WTC11 (cell line): Measurements from ENCODE around the gene SEPTIN10. TPM values are rescaled to one million over a fixed set of nuclear protein-coding genes. Genes with fewer than 3 reads are reported as not detected.

Experiments
- ATAC-seq: fragments of 200-7000 bp; cut with Tn5 transposase; 2 replicates; pipeline ENCODE4 v1.10.0; 2021; ENCODE audit warnings: mild to moderate bottlenecking, moderate library complexity
- CTCF ChIA-PET: fragments of 300-600 bp; sonication (Branson Sonifier 250); formaldehyde crosslinking; loops from one replicate; lab custom pipeline; 2021; ENCODE audit warnings: antibody characterized with exemption; lab: Charles Lee
- POLR2A ChIA-PET: fragments of 350-600 bp; sonication (Branson Sonifier 250); formaldehyde crosslinking; loops from one replicate; lab custom pipeline; 2021; ENCODE audit warnings: antibody characterized with exemption; lab: Charles Lee
- DNase-seq: peaks from one replicate; pipeline ENCODE4 v3.0.0; 2021; ENCODE audit warnings: low spot score
- H3K27ac Mint-ChIP-seq: 2 replicates; pipeline ENCODE4 v1.8.0; 2021; ENCODE audit warnings: mixed read lengths
- H3K27me3 Mint-ChIP-seq: 2 replicates; pipeline ENCODE4 v1.8.0; 2021; ENCODE audit warnings: low read depth, mild to moderate bottlenecking, moderate library complexity, mixed read lengths
- H3K36me3 Mint-ChIP-seq: 2 replicates; pipeline ENCODE4 v1.8.0; 2021; ENCODE audit warnings: mixed read lengths
- H3K4me1 Mint-ChIP-seq: 2 replicates; pipeline ENCODE4 v1.8.0; 2022; ENCODE audit warnings: mixed read lengths
- H3K4me3 Mint-ChIP-seq: 2 replicates; pipeline ENCODE4 v1.8.0; 2021; ENCODE audit warnings: mild to moderate bottlenecking, moderate library complexity, mixed read lengths
- H3K9me3 Mint-ChIP-seq: 2 replicates; pipeline ENCODE4 v1.8.0; 2021; ENCODE audit warnings: mixed read lengths
- ARID4B ChIP-seq: sonication (generic); formaldehyde crosslinking; IDR thresholded peaks from 2 replicates; pipeline ENCODE4 v1.8.0; 2023; ENCODE audit warnings: missing genetic modification reagents, mild to moderate bottlenecking, borderline replicate concordance
- MYBL2 ChIP-seq: sonication (generic); formaldehyde crosslinking; IDR thresholded peaks from 2 replicates; pipeline ENCODE4 v1.8.1; 2023; ENCODE audit warnings: mild to moderate bottlenecking, moderate library complexity, missing genetic modification reagents
- ZMAT4 ChIP-seq: fragments of 250-450 bp; sonication (Bioruptor Pico); IDR thresholded peaks from 2 replicates; pipeline ENCODE4 v1.9.0; 2021; ENCODE audit warnings: mild to moderate bottlenecking
- ZNF281 ChIP-seq: sonication (generic); formaldehyde crosslinking; IDR thresholded peaks from 2 replicates; pipeline ENCODE4 v1.8.0; 2023; ENCODE audit warnings: mild to moderate bottlenecking, missing genetic modification reagents
- ZNF317 ChIP-seq: sonication (generic); formaldehyde crosslinking; IDR thresholded peaks from 2 replicates; pipeline ENCODE4 v1.8.1; 2023; ENCODE audit warnings: low read depth, mild to moderate bottlenecking, moderate library complexity, missing genetic modification reagents, borderline replicate concordance
- ZNF416 ChIP-seq: fragments of 250-450 bp; sonication (Bioruptor Pico); IDR thresholded peaks from 2 replicates; pipeline ENCODE4 v1.9.0; 2021; ENCODE audit warnings: mild to moderate bottlenecking, inconsistent platforms
- ZNF512 ChIP-seq: sonication (generic); formaldehyde crosslinking; IDR thresholded peaks from 2 replicates; pipeline ENCODE4 v1.8.1; 2022; ENCODE audit warnings: missing genetic modification reagents, borderline replicate concordance
- total RNA-seq: library from RNA; stranded (reverse); gene quantifications from 3 replicates; pipeline ENCODE4 v1.2.3, GENCODE V29; 2021

The SEPTIN10 gene
- total RNA-seq, 1 experiment from 2014 or later: 86.8 TPM

DNA sequence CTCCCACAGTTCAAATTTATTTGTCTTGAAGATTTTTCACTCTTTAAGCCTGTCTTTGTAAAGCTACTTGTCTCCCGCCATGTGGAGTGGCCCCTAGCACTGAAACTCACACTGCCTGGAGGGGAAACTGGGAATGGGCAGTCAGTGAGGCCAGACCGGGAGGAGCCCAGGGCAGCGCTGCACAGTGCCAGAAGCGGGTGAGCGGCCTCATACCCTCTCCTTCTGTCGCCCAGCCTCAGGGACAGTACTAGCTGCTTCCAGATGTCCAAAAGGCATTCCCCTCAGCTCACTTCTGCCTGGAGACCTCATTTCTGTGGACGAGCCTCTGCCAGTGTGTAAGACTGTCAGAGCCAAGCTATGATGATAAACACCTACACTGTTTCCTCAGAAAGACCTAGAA, 79.9 kb downstream of the SEPTIN10 start (continued):
- TF ChIP-seq ZNF281 (CRISPR knock-in tag) (no peak), MYBL2 (CRISPR knock-in tag) (no peak), ARID4B (CRISPR knock-in tag) (no peak), ZMAT4 (CRISPR knock-in tag) (no peak)

GRCh38 chr2:109532728-109533076, 81.1 kb downstream of the SEPTIN10 start:
- H3K27ac Mint-ChIP-seq: no peak overlapping the region
- ChIA-PET POLR2A (no interaction called here), CTCF (interaction anchor here (1.1 to 2.4 kb wide), 3 partner anchors 13 to 203 kb away, joined by 3 to 6 read pairs (median 4); no protein-coding TSS in a partner anchor)
- H3K4me1 Mint-ChIP-seq: peaks cover 5% of the 10 kb centered on the region
- H3K27me3 Mint-ChIP-seq: no peaks in the 10 kb centered on the region
- TF ChIP-seq ARID4B (CRISPR knock-in tag) (no peak), ZNF416 (CRISPR knock-in tag) (no peak), ZNF512 (CRISPR knock-in tag) (no peak), ZNF317 (CRISPR knock-in tag) (no peak)
- no peak for DNase-seq
- peaks cover 15% of the 10 kb centered on the region for H3K36me3 Mint-ChIP-seq
- H3K9me3 Mint-ChIP-seq: peaks cover 22% of the 10 kb centered on the region
- H3K4me3 Mint-ChIP-seq: no peak overlapping the region
- ATAC-seq: no peak
